Measurements from ENCODE around the gene C6orf141. TPM values are rescaled to one million over a fixed set of nuclear protein-coding genes. Genes with fewer than 3 reads are reported as not detected.

Gene C6orf141
- total RNA-seq, 2 donors from 2014 or later, result 0.75 TPM; not detected in 1

DNA sequence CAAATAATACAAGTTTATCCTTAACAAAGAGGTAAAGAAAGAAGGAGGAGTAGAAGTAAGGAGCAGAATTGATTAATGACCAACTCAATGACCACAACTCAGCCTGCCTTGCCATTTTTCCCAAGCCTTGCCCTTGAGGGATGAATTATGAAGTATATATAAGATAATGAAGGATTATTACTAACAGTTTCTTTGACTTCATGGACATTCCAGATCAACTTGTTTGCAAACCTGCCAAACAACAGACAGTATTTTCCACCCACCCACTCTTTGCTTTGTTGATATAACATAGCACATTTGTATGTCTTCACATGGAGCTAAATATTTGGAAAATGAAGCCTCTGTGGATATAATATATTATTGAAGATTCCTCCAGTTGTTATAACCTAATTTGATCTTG lies 9.9 kb upstream of the C6orf141 start:
- DNase-seq (ENCODE audit: low spot score), result no peak
- Histone ChIP-seq H3K9me3 (no peaks in the 10 kb centered on the region), H3K27me3 (no peaks in the 10 kb centered on the region), H3K27ac (no peak overlapping the region), H3K4me1 (no peaks in the 10 kb centered on the region), H3K36me3 (no peaks in the 10 kb centered on the region), H3K4me3 (no peak overlapping the region)
- TF ChIP-seq, protein P1, sequence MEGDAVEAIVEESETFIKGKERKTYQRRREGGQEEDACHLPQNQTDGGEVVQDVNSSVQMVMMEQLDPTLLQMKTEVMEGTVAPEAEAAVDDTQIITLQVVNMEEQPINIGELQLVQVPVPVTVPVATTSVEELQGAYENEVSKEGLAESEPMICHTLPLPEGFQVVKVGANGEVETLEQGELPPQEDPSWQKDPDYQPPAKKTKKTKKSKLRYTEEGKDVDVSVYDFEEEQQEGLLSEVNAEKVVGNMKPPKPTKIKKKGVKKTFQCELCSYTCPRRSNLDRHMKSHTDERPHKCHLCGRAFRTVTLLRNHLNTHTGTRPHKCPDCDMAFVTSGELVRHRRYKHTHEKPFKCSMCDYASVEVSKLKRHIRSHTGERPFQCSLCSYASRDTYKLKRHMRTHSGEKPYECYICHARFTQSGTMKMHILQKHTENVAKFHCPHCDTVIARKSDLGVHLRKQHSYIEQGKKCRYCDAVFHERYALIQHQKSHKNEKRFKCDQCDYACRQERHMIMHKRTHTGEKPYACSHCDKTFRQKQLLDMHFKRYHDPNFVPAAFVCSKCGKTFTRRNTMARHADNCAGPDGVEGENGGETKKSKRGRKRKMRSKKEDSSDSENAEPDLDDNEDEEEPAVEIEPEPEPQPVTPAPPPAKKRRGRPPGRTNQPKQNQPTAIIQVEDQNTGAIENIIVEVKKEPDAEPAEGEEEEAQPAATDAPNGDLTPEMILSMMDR (IDR thresholded peaks at IDR 0.05), result no peak

DNA sequence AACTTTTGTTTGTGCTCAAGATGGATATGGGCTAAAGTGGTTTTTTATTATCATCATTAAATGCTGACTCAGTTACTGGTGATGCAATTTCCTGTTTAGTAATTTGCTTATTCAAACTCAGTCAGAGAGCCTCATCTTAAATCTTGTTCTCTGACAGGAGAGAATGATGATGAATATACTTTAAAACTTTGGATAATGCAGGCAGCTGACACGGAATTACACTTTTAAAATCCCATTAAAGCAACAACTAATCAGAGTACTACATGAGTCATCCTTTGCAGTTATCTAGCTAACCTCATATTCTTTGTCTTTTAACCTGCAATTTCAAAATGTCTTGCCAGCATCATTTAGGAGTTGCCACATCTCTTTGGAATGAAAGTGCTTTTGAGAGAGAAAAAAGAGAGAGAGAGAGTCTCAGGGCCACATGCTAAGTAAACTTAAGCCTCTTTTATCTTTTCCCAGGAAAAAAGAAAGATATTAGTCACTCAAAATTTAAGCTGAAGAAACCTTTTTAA lies 9.2 kb upstream of the C6orf141 start:
- no peaks in the 10 kb centered on the region for H3K27me3 ChIP-seq
- no peak overlapping the region for H3K27ac ChIP-seq
- no peaks in the 10 kb centered on the region for H3K36me3 ChIP-seq
- DNase-seq (ENCODE audit: low spot score), result no peak
- no peak overlapping the region for H3K4me3 ChIP-seq
- TF ChIP-seq, protein P1 (IDR thresholded peaks at IDR 0.05), result no peak
- H3K9me3 ChIP-seq, result no peaks in the 10 kb centered on the region
- H3K4me1 ChIP-seq, result no peaks in the 10 kb centered on the region

DNA sequence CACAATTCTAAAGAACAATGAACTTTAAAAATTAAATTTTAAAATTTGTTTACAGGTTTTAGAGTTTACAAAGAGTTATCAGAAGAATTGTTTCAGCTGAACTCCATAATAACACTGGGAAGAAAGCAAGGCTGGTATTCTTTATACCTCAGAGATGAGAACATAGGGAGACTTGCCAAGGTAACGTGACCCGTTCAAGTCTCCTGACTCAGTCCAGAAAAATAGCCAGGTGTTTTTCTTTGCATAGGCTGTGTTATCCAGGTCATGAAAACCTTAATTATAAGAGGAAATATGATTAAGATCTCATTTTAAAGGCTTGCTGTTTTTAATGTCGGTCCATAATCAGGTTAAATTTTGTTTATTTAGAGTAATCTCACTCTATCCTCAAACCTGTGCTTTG lies 8.5 kb upstream of the C6orf141 start:
- TF ChIP-seq, protein P1 (IDR thresholded peaks at IDR 0.05), result no peak
- H3K4me3 ChIP-seq, result no peak overlapping the region
- H3K9me3 ChIP-seq, result no peaks in the 10 kb centered on the region
- DNase-seq (ENCODE audit: low spot score), result no peak
- no peaks in the 10 kb centered on the region for H3K36me3 ChIP-seq
- H3K27ac ChIP-seq, result no peak overlapping the region
- H3K27me3 ChIP-seq, result no peaks in the 10 kb centered on the region
- H3K4me1 ChIP-seq, result no peaks in the 10 kb centered on the region

DNA sequence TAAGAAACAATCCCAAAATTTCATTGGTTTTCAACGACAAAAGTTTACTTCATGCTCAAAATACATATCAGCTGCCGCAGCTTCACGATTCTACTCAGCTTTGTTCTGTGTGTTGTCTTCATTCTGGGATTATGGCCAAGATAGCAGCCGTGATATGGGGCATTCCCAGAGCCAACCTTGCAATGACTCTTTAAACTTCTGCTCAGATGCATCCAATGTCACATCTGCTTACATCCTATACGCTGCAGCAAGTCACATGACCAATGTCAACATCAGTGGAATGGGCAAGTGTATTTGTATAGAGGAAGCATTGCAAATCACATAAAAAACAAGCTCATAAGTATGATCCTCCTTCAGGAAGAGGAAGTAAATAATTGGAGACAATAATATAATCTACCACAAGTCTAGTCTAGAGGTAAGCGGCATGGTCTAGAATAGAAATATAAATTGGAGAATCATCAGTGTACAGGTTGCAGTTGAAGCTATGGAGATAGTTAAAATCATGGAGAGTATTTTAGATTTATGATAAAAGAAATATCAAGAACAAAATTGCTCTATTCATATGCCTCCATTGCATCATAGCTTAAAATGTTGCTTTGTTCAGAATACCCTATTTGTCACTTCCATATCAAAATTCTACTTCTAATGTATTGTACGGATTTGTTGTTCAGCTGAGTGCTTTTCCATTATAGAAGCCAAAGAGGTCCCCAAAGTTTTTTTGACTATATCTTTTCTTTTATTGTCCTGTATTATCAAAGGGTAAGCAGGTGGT lies 7.2 kb upstream of the C6orf141 start:
- DNase-seq (ENCODE audit: low spot score), result no peak
- TF ChIP-seq, protein P1 (IDR thresholded peaks at IDR 0.05), result no peak
- Histone ChIP-seq H3K27me3 (no peaks in the 10 kb centered on the region), H3K9me3 (no peaks in the 10 kb centered on the region), H3K4me1 (no peaks in the 10 kb centered on the region), H3K27ac (no peak overlapping the region), H3K4me3 (no peak overlapping the region), H3K36me3 (no peaks in the 10 kb centered on the region)

DNA sequence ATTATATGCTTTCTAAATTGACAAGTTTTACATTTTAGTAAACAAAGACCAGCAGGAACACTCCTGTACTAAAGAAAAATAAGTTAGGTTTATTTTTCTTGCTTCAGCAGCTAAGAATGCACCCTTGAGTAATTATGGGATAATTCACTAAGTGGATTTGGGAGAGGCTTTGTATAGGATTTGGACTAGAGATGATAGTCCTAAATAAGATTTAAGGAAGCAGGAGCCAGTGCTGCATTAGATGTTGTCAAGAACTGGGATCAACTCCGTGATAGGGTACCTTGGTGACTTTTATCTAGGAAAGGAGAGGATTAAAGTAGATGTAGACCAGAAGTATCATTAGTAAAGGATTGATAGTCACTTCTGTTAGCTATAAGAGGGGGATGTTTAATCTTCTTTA lies 4.1 kb upstream of the C6orf141 start:
- no peak for DNase-seq (ENCODE audit: low spot score)
- H3K4me3 ChIP-seq, result no peak overlapping the region
- no peak overlapping the region for H3K27ac ChIP-seq
- peaks cover 7 to 8% of the 10 kb centered on the region in 2 donors for H3K27me3 ChIP-seq
- no peaks in the 10 kb centered on the region for H3K9me3 ChIP-seq
- TF ChIP-seq, protein P1 (IDR thresholded peaks at IDR 0.05), result no peak
- H3K36me3 ChIP-seq, result no peaks in the 10 kb centered on the region
- H3K4me1 ChIP-seq, result peaks cover 0 to 10% of the 10 kb centered on the region in 2 donors

Data from right atrium auricular region (tissue), 2 donors.